Measurements from ENCODE around the gene SPATA12.

Gene SPATA12

DNA sequence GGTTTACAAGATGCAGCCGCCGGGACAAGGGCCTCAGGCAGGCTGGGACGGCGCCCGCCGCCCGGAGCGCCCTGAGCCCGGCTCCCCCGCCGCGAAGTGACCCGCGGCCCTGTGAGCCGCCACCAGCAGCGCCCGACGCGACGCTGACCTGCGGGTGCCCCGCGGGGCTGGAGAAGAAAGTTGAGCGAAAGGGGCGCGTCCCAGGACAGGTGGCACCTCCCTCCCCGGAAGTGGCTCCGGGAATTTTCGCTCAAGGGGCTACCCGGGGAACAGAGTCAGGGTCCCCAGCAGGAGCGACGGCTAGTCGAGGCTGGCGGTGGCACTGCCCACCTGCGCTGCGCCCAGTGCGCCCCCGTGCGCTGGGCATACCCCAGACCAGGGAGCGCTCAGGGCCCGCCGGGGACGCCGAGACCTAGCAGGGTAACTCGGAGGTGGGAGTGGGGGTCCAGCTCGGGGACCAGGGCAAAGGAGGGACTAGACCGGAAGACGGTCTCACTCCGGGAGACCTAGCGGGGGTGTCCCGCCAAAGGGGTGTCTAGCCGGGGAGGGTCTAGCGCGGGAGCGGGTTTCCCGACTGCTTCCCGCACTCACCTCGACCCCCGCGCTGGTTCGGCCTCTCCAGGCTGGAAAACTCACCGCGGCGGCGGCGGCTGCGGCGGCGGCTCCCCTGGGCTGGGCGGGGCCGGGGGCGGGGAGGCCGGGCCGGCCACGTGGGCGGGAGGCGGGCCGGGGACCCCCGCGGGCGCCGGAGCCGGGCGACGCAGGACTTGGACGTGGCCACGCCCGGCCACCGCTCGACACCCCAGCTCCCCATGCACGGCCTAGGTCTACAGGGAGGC lies 18.4 kb downstream of the SPATA12 start:
- TF ChIP-seq TCF12 (IDR thresholded peaks at IDR 0.05; ENCODE audit: low read depth) (peak; percentile 14; the same call in 1 of the 2 replicates), TEAD4 (IDR thresholded peaks at IDR 0.05) (no peak; the same call in 1 of the 2 replicates), EP300 (IDR thresholded peaks at IDR 0.05; ENCODE audit: borderline replicate concordance) (0 out of 2 replicates have a peak, but pooled peaks have one; percentile 40), YY1 (IDR thresholded peaks at IDR 0.05; ENCODE audit: low read depth) (no peak), ZBTB7A (IDR thresholded peaks at IDR 0.05; ENCODE audit: low read depth) (peak; percentile 99), EGR1 (IDR thresholded peaks at IDR 0.05) (no peak; the same call in 1 of the 2 replicates), TAF1 (IDR thresholded peaks at IDR 0.05; ENCODE audit: low read depth) (peak; percentile 57; the same call in 1 of the 2 replicates), RAD21 (IDR thresholded peaks at IDR 0.05; ENCODE audit: low read depth) (peak; percentile 29; the same call in 1 of the 2 replicates), CEBPB (IDR thresholded peaks at IDR 0.05) (no peak), CREB1 (IDR thresholded peaks at IDR 0.05; ENCODE audit: low read depth) (no peak)
- TF ChIP-seq, protein P1, sequence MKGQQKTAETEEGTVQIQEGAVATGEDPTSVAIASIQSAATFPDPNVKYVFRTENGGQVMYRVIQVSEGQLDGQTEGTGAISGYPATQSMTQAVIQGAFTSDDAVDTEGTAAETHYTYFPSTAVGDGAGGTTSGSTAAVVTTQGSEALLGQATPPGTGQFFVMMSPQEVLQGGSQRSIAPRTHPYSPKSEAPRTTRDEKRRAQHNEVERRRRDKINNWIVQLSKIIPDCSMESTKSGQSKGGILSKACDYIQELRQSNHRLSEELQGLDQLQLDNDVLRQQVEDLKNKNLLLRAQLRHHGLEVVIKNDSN (IDR thresholded peaks at IDR 0.05), result peak; percentile 66; the same call in 1 of the 2 replicates
- TF ChIP-seq, protein P2, sequence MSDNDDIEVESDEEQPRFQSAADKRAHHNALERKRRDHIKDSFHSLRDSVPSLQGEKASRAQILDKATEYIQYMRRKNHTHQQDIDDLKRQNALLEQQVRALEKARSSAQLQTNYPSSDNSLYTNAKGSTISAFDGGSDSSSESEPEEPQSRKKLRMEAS (IDR thresholded peaks at IDR 0.05), result peak; percentile 71

DNA sequence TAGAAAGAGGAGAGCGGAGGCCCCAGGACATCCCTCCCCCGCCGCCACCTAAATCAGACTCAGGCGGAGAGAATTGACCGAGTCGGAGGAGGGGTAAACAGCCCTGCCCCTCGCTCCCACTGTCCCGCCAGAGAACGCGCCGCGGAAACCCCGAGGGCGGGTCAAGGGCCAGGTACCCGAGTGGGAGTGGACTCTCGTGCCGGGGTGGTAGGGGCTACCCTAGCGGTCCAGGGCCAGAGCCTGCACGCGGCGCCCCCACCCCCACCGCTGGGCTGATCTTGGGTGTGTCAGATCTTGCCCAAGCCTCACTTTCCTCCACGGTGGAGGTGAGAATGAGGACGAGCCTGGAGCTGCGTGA lies 19.0 kb downstream of the SPATA12 start:
- TF ChIP-seq NFIC (IDR thresholded peaks at IDR 0.05) (no peak), TCF12 (IDR thresholded peaks at IDR 0.05; ENCODE audit: low read depth) (no peak), EGR1 (IDR thresholded peaks at IDR 0.05) (no peak), TAF1 (IDR thresholded peaks at IDR 0.05; ENCODE audit: low read depth) (no peak), TEAD4 (IDR thresholded peaks at IDR 0.05) (no peak)
- TF ChIP-seq, protein P1 (IDR thresholded peaks at IDR 0.05), result no peak
- TF ChIP-seq, protein P2 (IDR thresholded peaks at IDR 0.05), result no peak

DNA sequence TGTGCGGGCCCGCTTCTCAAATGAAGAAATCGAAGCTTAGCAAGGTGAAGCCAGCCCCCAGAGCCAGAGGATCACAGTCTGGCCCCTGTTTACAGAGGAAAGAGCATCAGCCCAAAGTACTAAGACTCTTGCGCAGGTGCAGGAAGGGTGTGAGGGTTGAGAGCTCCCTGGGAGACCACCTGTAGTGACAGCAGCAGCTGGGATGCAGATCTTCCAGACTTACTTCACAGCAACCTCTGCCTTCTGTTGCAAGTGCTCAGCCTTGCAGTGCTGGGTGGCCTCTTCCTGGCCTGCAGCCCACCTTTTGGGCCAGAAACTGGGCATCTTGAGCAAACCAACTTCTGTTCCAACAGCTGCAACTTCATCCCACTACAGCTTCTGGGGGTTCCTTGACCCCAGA lies 19.7 kb downstream of the SPATA12 start:
- TF ChIP-seq NFIC (IDR thresholded peaks at IDR 0.05) (no peak), RAD21 (IDR thresholded peaks at IDR 0.05; ENCODE audit: low read depth) (no peak), TCF12 (IDR thresholded peaks at IDR 0.05; ENCODE audit: low read depth) (no peak)
- TF ChIP-seq, protein P1 (IDR thresholded peaks at IDR 0.05), result no peak
- TF ChIP-seq, protein P3, sequence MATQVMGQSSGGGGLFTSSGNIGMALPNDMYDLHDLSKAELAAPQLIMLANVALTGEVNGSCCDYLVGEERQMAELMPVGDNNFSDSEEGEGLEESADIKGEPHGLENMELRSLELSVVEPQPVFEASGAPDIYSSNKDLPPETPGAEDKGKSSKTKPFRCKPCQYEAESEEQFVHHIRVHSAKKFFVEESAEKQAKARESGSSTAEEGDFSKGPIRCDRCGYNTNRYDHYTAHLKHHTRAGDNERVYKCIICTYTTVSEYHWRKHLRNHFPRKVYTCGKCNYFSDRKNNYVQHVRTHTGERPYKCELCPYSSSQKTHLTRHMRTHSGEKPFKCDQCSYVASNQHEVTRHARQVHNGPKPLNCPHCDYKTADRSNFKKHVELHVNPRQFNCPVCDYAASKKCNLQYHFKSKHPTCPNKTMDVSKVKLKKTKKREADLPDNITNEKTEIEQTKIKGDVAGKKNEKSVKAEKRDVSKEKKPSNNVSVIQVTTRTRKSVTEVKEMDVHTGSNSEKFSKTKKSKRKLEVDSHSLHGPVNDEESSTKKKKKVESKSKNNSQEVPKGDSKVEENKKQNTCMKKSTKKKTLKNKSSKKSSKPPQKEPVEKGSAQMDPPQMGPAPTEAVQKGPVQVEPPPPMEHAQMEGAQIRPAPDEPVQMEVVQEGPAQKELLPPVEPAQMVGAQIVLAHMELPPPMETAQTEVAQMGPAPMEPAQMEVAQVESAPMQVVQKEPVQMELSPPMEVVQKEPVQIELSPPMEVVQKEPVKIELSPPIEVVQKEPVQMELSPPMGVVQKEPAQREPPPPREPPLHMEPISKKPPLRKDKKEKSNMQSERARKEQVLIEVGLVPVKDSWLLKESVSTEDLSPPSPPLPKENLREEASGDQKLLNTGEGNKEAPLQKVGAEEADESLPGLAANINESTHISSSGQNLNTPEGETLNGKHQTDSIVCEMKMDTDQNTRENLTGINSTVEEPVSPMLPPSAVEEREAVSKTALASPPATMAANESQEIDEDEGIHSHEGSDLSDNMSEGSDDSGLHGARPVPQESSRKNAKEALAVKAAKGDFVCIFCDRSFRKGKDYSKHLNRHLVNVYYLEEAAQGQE (IDR thresholded peaks at IDR 0.05; ENCODE audit: low read depth), result no peak

DNA sequence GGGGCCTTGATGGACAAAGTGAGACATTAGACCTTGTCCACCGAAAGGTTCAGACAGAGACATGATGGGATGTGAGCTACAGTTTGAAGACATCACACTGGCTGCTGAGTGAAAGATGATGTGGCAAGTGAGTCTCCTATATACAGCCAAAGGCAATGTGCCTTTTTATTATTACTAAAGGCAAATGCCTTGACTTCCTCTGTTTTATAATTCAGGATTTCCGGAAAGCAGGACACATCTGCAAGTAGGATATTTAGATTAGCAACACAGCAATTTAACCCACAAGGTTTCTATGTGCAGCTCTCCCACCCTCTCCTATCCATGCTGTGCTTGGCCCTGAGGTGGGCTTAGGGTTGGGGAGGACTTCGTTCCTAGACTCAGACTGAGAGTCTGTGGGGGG lies 20.7 kb downstream of the SPATA12 start:
- TF ChIP-seq TCF12 (IDR thresholded peaks at IDR 0.05; ENCODE audit: low read depth), result no peak
- TF ChIP-seq TEAD4 (IDR thresholded peaks at IDR 0.05), result no peak
- TF ChIP-seq, protein P2 (IDR thresholded peaks at IDR 0.05), result no peak
- no peak for TF ChIP-seq CREB1 (IDR thresholded peaks at IDR 0.05; ENCODE audit: low read depth)
- no peak for TF ChIP-seq EP300 (IDR thresholded peaks at IDR 0.05; ENCODE audit: borderline replicate concordance)
- no peak for TF ChIP-seq TAF1 (IDR thresholded peaks at IDR 0.05; ENCODE audit: low read depth)
- no peak for TF ChIP-seq CEBPB (IDR thresholded peaks at IDR 0.05)
- no peak for TF ChIP-seq YY1 (IDR thresholded peaks at IDR 0.05; ENCODE audit: low read depth)
- no peak for TF ChIP-seq ZBTB7A (IDR thresholded peaks at IDR 0.05; ENCODE audit: low read depth)
- TF ChIP-seq, protein P3 (IDR thresholded peaks at IDR 0.05; ENCODE audit: low read depth), result no peak
- TF ChIP-seq, protein P1 (IDR thresholded peaks at IDR 0.05), result no peak
- TF ChIP-seq EGR1 (IDR thresholded peaks at IDR 0.05), result no peak
- TF ChIP-seq RAD21 (IDR thresholded peaks at IDR 0.05; ENCODE audit: low read depth), result no peak
- no peak for TF ChIP-seq FOXM1 (IDR thresholded peaks at IDR 0.05; ENCODE audit: borderline replicate concordance, low read depth)
- TF ChIP-seq NFIC (IDR thresholded peaks at IDR 0.05), result no peak

Measured in Ishikawa (cell line).